Left renal cortex interstitium (tissue), 4 donors: Measurements from ENCODE around the gene LRRC51. TPM values are rescaled to one million over a fixed set of nuclear protein-coding genes. Genes with fewer than 3 reads are reported as not detected.

ENCODE experiments used
- DNase-seq, 4 donors: peaks; one replicate each; pipeline ENCODE4 v3.0.0-alpha.2; 2013; ENCODE audit warnings: low read depth in 4 of 4, low spot score in 2 of 4, missing footprints in 1 of 4
- polyA plus RNA-seq, 4 donors: library from polyadenylated mRNA; unstranded; fragments of 120-200 nt; gene quantifications; one replicate each; pipeline ENCODE4 v1.2.1, GENCODE V29; 2013; ENCODE audit not compliant: insufficient read length in 4 of 4

Gene LRRC51, protein sequence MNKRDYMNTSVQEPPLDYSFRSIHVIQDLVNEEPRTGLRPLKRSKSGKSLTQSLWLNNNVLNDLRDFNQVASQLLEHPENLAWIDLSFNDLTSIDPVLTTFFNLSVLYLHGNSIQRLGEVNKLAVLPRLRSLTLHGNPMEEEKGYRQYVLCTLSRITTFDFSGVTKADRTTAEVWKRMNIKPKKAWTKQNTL
- 10 to 100 TPM; 20.1 to 37.3 (median 26.5) TPM for polyA plus RNA-seq

- DNase-seq: peak; percentile 98 to 100 (median 100)
Measured at GRCh38 chr11:72080326-72081183, at the start of gene LRRC51, which contains the start of gene NUMA1. LRRC51 (plus strand) TSS chr11:72080850; CDS start chr11:72089084, 8,234 bp downstream. NUMA1 (minus strand) TSS chr11:72080542; CDS start chr11:72035943, 44,599 bp downstream.

DNA sequence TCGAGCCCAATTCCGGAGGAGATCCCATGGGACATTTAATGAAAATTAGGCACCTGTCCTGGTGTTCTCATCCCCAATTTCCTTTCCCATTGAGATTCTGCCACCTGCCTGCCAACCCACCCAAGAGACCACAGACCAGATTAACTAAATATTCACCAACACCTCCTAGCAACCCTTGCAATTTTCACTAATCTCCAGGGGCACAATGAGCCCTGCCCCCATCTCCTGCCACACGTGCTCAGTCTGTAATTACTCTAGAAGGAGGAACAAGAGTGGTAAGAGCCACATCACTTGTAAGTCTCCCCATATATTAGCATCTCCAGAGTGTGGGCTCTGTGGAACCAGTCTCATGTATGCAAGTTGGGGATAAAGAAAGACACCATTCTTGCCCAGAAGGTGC, 44.0 kb upstream of the LRRC51 start:
- DNase-seq: no peak

DNA sequence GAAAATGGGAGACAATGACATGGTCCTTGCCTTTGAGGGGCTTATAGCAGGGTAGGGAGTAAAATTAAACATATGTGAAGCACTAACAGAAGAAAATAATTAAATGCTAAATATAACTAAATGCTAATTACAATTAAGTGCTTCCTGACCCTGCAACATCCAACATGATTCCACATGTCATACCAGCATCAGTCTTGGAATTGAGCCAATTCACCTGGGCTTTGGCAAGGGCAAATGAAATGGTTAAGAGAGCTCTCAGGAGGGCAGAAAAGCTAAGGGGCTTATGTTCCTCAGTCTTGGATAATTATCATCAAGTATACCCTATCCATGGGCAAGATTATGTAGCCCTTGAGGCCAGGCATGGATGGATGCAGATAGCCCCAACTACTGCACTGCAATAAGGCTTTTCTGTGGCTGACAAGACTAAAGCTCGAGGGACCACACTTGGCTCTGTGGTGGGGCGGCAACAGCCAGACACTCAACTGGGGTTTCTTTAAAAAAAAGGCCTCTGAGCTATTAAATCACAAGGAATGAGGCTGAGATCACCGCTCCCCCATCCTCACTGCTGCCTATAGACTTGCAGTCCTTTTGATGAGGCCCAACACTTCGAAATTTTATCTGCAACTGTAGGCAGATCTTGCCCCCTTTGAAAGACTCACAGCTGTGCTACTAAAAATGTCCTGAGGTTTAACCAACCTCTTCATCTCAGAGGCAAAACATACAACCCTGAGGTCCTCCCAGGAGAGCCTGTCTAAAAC, 42.9 kb upstream of the LRRC51 start:
- no peak for DNase-seq

DNA sequence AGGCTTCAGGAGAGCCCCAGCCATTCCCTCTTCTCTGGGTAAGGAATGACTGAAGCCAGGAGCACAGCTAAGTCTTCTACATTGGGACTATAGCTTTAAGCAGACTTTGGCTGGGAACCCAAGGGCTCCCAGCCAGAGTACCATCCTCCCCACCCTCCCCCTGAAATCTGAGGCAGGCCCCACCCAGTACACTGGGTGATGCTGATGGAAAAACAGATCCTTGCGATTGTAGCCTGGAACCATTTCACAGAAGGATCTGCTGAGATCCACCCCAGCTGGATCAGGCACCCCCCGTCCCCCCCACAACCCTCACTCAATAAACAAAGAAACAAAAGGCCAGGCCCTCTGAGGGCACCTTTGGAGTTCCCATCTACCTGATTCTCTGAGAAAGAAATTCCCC, 42.2 kb upstream of the LRRC51 start:
- DNase-seq: no peak

GRCh38 chr11:72039031-72039855, 41.4 kb upstream of the LRRC51 start:
- DNase-seq: no peak

DNA sequence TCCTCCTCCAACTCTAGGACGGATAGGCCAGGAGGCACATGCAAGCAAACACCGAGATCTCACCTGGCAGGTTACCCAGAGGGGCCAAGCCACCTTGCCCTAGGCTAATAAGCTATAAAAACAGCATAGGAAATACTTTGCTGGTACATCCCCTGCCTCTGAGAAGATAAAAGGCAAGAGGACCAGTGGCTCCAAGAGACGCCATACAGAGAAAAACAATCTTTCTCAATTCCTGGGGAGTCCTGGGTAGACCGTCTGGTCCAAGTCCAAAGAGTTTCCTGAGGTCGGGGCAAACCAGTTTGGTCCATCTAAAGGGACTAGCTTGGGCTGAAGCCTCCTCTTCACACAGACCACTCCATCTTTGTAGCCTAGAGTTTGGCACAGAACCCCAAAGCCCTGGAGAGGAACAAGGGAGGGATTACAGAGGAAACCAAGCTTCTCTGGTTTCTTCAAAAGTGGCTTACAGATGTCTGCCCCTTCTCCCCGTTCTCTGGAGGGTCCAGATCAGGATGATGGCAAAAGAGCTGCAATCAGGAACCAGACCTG, 40.7 kb upstream of the LRRC51 start:
- DNase-seq: no peak

DNA sequence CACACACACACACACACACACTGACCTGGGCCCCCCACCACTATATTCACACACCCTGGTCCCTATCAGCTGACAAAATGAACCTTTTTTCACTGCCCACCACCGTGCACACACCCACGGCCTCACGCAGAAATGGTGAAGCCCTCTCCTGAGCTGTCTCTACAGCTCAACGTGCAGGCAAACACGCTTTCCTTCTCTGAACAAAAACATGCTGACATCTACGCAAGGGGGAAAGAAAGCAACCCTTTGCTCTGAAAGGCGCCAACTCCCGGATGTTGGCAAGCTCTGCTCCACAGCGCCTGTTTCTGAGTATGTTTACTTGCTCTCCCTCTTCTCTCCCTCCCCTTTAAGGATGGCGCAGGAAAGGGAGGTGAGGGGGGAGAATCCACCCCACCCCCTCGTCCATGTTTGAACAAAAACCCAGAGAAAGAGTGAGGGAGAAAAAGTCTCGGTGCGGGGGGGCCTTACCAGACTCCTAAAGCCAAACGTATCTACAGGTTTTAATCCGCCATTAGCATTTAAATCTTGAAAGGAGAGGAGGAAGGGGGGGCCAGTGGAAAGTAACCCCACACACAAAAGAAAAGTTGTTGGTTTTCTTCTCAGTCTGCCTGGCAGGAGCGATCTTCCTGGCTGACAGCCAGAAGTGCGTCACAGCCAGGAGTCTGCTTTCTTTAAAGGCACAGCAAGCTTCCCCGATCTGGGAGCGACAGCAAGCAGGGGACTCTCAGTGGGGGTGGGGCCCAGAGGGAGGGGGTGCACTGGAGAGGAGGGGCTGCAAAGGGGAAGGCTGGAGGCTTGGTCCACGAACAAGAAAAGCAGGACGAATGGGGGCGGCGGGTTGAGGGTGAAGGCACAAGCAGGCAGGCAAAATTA, 39.9 kb upstream of the LRRC51 start:
- DNase-seq: peak; percentile 93 to 96 (median 94)

- DNase-seq: peak in 3 of 4 donors; percentile 50 to 85 (median 70)
Measured at GRCh38 chr11:72041364-72042063, 39.1 kb upstream of the LRRC51 start.

GRCh38 chr11:72042064-72042745, 38.4 kb upstream of the LRRC51 start:
- DNase-seq: no peak

DNA sequence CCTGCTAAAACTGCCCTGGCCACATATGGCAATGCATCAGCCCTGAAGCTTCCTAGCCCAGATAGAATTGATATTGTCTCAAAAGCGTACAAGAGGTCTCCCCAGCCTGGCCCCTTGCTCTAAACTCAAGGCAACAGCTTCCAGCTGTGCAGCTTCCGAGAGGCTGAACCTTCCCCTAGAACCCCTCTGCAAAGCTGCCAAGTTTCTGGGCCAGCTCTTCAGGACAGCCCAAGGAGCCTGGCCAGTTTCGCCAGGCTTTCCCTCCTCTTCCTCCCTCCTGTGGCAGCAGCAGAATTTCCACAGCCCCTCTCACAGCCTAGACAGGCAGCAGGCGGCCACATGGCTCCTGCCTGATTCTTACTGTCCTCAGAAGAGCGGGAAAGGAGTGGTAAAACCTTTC, 34.8 kb upstream of the LRRC51 start:
- DNase-seq: no peak

DNA sequence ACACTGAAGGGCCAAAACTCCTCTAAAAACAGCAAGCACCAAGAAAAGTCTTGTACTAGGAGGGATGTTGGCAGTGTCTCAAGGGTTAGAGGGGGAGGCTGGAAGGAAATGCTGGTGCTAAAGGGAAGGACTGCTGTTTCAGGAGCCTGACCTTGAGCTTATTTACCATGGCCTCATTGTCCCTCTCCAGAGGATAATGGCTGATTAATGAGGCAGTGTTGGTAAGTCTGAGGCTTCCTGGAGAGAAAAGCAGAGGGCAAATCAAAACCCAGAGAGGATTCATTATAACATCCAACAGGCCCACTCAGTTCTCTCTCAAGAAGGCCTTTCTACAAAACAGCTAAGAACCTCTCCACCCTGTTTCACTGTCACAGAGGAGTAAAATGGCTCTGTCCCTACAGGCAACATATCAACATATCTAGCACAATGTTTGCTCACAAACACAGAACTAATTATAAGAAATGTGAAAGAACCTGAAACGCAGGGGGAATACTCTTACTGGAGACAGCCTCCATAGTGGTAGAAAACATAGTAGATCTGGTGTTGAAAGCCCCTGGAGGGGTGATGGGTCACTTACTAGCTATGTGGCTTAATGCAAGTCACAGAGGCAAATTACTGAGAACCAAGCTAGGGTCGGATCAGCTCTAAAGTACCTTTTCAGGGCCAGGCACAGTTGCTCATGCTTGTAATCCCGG, 31.7 kb upstream of the LRRC51 start:
- DNase-seq: no peak

DNA sequence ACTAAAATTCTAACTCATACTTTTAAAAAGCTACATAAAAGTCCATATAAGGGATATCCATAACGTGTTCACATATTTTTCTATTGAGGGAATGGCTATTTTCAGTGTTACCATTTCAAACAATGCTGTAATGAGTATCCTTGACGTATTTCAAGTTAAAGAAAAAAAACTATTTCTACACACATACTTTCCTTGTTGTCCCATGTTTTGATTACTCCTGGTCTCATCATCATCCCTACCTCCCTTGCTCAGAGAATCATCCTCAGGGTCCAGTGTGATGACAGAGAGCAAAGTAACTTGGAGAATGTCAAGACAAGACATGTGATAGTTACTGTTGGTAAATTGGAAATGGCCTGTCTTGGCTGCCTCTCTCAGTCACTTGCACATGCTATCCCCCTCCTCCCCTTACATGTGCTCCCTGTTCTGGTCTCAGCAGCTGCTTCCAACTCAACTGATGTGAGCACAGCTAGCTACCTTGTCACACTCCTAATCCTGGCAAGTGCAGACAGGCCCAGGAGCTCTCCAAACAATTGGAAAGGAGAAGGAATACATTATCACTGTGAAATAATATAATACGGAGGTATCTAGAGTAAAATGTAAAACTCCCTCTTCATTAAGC, 22.1 kb upstream of the LRRC51 start:
- DNase-seq: no peak

GRCh38 chr11:72061739-72062396, 18.8 kb upstream of the LRRC51 start:
- DNase-seq: no peak

DNA sequence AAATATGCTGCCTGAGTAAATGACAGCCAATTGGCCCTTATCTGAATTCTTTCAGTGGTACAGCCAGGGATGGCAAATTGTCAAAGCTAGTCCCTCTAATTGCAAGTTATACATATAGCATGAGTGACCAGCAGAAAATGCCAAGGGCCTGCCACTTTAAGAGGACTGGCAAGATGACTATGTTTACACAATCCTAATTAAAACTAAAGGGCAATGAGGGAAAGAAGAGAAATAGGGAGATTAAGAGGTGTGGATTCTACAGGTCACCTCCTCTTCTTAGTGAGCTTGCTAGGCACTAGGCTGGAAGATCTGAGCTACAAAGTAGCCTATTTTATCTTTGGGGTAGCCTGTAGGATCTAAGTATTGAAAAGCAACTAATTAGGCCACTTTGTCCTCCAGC, 13.8 kb upstream of the LRRC51 start:
- no peak for DNase-seq

DNA sequence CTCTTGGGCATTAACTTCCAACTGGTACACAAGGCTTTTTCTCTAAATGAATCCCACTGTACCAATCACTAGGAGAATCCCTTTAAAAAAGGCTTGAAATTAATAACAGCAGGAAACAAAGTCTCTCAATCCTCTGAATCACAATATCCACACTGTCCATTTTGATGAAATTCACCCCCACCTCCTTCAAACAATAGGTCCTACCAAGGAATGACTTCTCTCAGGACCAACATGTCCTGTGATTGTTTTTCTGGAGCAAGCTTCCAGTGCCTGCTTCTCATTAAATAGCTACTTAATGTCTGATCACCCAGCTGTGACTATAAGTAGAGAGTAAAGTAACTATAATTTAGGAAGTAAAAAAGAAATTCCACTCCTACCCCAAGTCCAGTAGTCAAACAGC, 13.4 kb upstream of the LRRC51 start:
- no peak for DNase-seq

DNA sequence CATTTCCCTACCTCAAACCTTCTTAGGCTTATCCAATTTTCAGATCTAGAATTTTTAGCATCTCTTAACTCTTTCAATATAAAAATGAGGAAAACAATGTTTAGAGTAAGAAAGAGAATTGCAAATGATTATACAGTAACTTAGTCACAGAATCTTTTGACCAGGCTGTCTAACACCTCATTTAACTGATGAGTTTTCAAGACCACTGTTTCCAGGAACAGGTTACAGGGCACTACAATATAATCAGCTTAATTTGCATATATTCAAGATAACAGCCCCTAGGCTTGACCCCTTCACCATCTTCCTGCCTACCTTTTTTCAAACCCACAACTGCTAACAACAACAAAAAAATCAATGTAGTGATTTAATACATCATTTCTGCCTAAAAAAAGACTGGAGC, 13.0 kb upstream of the LRRC51 start:
- no peak for DNase-seq
